ENCODE results near the gene ZNF789.
"Not testable (repeated sequence)": the region's sequence is repeated elsewhere in the genome, so short reads cannot be mapped to it uniquely, and the experiment has no call there.

The ZNF789 gene

GRCh38 chr7:99459087-99459486 lies 13.6 kb upstream of the ZNF789 start:
- DNase-seq: peak; percentile 41

- no peak for DNase-seq
Measured at GRCh38 chr7:99460651-99461050, 12.0 kb upstream of the ZNF789 start.

- no peak for DNase-seq
Measured at GRCh38 chr7:99461221-99461620, 11.5 kb upstream of the ZNF789 start.

GRCh38 chr7:99465421-99465768 lies 7.3 kb upstream of the ZNF789 start:
- DNase-seq: no peak

DNA sequence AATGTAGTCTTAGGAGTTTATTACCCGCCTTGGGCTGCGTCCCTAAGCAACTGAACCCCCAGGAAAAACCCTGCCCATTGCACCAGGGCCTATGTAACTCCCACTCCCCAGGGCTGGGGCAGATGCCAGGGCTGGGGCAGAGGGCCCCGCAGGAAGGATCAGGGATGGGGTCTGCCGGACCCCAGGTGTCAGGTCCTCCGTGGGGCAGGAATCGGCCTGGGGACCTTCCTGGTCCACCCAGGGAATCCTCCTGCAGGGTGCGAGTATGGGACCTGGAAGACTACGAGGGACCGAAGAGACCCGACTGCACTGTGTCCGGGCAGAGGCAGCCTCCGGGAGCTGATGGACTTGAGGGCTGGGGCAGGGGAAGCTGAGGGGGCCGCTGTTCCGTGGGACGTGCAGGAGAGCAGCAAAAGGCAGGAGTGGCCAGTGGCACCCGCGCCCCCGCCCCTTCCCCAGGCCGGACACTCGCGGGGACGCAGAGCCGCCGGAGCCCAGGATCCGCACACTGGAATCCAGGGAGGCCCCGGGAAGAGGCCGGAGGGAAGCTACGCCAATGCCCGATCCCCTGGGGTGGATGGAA lies 4.3 kb upstream of the ZNF789 start:
- DNase-seq: no peak

GRCh38 chr7:99469381-99470065 lies 3.2 kb upstream of the ZNF789 start:
- no peak for DNase-seq

DNA sequence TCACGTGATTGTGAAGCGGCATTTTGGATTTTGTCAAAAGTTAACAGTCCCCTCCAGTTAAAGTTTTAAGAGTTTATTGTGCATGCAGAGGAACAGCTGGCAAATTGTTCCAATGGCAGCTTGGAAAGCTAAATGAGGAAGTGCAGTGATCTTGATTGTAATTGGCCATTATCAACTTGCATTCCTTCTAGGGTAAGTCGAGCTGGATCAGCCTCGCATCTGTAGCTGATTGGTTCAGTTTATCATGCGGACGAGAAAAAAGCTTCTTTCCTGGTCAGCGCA lies 566 bp downstream of the ZNF789 start:
- peak; percentile 41 for DNase-seq

- DNase-seq: no peak
Measured at GRCh38 chr7:99476107-99476506, 3.4 kb downstream of the ZNF789 start.

DNA sequence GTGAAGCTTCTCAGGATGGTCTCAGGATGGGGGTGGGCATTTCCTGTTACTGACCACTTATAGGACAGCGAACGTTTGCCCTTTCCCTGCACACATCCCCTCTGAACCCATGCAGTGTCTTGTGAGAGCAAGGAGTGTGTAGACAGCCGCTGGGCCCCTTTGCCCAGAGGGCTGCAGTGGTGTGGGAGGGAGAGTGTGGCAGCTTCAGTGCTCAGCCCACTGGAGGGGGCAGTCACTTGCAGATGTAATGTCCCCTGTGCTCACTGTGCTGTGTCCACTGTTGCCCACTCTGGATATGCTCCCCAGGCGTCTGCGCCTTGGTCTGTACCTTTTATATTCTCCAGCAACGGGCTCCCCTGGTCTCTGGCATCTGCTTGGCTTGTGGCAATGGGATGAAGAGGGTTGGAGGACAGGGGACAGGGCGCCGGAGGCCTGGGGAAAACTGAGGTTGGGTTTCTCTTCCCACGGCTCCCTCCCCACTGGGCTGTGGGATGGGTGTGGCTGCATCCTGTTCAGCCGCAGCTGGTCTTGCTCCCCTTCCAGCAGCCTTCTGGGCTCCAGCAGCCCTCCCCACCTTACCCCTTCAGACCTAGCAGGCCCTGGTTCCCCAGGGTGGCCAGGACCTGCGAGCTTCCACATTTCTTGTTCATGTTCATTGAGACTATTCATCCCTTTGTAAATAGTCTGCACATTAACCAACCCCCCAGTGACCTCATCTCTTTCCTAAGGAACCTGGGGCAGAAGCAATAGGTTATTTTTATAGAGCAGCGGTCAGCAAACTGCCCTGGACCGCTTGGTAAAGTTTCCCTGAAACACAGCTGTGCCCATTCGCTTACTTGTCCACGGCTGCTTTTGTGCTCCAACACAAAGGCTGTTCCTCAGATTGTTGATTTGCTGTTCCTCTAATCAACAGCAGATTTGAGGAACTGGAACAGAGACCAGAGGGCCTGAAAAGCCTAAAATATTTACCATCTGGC lies 6.1 kb downstream of the ZNF789 start:
- DNase-seq: no peak

GRCh38 chr7:99485094-99485493 lies 12.4 kb downstream of the ZNF789 start:
- DNase-seq: no peak

DNA sequence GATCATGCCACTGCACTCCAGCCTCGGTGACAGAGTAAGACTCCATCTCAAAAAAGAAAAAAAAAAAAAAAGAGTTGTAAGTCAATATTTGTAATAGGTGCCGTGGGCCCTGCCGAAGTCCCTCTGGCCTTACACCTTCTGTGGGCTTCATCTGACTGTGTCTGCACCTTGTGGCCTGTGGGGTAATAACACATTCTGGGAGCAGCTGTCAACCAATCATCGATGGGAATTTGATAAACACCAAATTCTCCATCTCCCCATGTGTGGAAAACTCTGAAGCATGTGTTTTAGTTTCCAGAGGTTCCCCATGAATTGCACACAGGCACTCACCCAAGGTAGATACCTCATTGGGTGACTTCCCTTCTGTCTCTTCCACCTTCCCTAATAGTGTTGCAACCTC lies 16.5 kb downstream of the ZNF789 start:
- DNase-seq: no peak

DNA sequence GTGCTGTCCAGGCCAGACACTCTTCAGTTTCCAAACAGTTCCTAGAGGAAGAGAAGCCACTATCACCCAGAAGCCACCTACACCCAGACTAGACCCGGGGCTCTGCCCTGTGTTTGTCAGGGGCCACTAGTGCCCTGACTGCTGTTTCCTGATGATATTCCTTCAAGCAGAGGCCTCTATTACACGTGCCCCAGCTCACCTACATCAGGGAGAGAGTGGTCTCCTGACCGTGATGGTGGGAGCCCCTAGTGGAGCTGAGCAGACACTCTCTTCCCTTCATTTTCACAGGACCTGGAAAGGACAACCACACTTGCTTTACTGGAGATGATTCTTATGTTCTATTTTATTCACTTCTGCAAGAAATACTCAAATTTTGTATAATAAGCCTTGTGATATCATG lies 18.2 kb downstream of the ZNF789 start:
- no peak for DNase-seq

GRCh38 chr7:99493823-99494222 lies 21.1 kb downstream of the ZNF789 start:
- DNase-seq: no peak

- DNase-seq: peak; percentile 26
Measured at GRCh38 chr7:99497766-99498545, 25.3 kb downstream of the ZNF789 start.

- no peak for DNase-seq
Measured at GRCh38 chr7:99498546-99498944, 25.9 kb downstream of the ZNF789 start.

GRCh38 chr7:99499371-99499720 lies 26.7 kb downstream of the ZNF789 start:
- DNase-seq: peak; percentile 64

- peak; percentile 92 for DNase-seq
Measured at GRCh38 chr7:99499721-99500636, 27.3 kb downstream of the ZNF789 start, which contains the start of gene ZNF394. Gene ZNF394 (minus strand): TSS chr7:99500281. CDS start chr7:99500093, 188 bp downstream.

DNA sequence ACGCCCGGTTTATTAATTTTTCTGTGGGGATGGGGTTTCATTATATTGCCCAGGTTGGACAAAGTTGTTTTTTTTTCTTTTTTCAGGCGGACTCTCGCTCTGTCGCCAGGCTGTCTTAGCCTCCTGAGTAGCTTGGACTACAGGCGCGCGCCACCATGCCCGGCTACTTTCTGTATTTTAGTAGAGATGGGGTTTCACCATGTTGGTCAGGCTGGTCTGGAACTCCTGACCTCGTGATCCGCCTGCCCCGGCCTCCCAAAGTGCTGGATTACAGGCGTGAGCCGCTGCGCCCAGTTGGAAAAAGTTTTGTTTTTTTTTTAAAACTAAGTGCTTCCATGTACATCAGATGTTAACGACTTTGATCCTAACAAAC lies 27.9 kb downstream of the ZNF789 start:
- no peak for DNase-seq

GRCh38 chr7:99501236-99501635 lies 28.5 kb downstream of the ZNF789 start:
- DNase-seq: not testable (repeated sequence)

DNA sequence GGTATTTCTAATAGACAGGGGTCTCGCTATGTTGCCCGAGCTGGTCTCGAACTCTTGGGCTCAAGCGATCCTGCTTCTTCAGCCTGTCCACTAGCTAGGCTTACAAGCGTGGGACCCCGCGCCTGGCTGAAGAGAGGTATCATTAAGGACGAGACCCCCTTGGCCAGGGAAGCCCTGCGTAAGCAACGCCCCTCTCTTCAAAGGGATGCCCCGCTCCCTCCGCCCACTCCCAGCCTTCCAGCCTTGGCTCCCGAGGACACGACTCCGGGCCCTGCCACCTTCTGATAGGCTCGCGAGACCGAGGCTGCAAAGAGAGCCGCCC lies 31.6 kb downstream of the ZNF789 start:
- DNase-seq: no peak

GRCh38 chr7:99504603-99505323 lies 32.1 kb downstream of the ZNF789 start, which contains the start of gene ZKSCAN5:
Gene ZKSCAN5 (plus strand): TSS chr7:99504662. CDS start chr7:99506045, 1,383 bp downstream.
- peak; percentile 97 for DNase-seq

DNA sequence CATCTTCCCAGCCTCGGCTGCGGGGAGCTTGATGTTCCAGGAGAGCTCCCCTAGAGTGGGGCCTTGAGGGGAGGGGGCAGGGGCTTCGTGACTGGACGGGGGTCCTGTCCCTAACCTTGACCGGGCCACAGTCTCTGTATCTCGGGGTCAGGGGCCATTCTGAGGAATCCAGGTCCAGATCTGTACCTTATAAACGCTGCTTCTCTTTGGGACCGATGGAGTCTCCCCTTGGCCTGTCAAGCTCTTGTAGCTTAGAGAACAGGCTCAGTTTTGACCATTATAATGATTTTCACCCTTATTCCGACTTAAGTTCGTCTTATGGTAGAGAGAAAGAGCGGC lies 32.6 kb downstream of the ZNF789 start:
- DNase-seq: no peak

Measured in CD4-positive, alpha-beta T cell treated with Interleukin-21 for 1 hour (primary cell).